HK-2 (cell line): Measurements from ENCODE around the gene VAT1L.
"Not testable (repeated sequence)": the region's sequence is repeated elsewhere in the genome, so short reads cannot be mapped to it uniquely, and the experiment has no call there.

Source experiments
- DNase-seq: peaks from one replicate; pipeline ENCODE4 v3.0.0-alpha.2; 2018; ENCODE audit not compliant: unreplicated experiment

The VAT1L gene

GRCh38 chr16:77912617-77913016 is 124.3 kb downstream of the VAT1L start:
- no peak for DNase-seq

GRCh38 chr16:77913738-77914253 is 125.4 kb downstream of the VAT1L start:
- no peak for DNase-seq

- no peak for DNase-seq
Observed at GRCh38 chr16:77916111-77916510, 127.7 kb downstream of the VAT1L start.

GRCh38 chr16:77917971-77918370 is 129.6 kb downstream of the VAT1L start:
- no peak for DNase-seq

- DNase-seq = no peak
Observed at GRCh38 chr16:77918809-77919707, 130.7 kb downstream of the VAT1L start.

- no peak for DNase-seq
Observed at GRCh38 chr16:77919761-77920415, 131.5 kb downstream of the VAT1L start.

GRCh38 chr16:77920984-77921383 is 132.6 kb downstream of the VAT1L start:
- no peak for DNase-seq

- DNase-seq = no peak
Observed at GRCh38 chr16:77922228-77922754, 133.9 kb downstream of the VAT1L start.

- DNase-seq = no peak
Observed at GRCh38 chr16:77925531-77925930, 137.2 kb downstream of the VAT1L start.

GRCh38 chr16:77928096-77928495 is 139.7 kb downstream of the VAT1L start:
- DNase-seq = no peak

- no peak for DNase-seq
Observed at GRCh38 chr16:77929004-77929403, 140.6 kb downstream of the VAT1L start.

- DNase-seq = no peak
Observed at GRCh38 chr16:77931058-77931457, 142.7 kb downstream of the VAT1L start.

GRCh38 chr16:77937473-77938149 is 149.2 kb downstream of the VAT1L start:
- DNase-seq = no peak

- no peak for DNase-seq
Observed at GRCh38 chr16:77938913-77939312, 150.5 kb downstream of the VAT1L start.

- no peak for DNase-seq
Observed at GRCh38 chr16:77939968-77940367, 151.6 kb downstream of the VAT1L start.

GRCh38 chr16:77943801-77944200 is 155.4 kb downstream of the VAT1L start:
- no peak for DNase-seq

GRCh38 chr16:77944631-77945030 is 156.3 kb downstream of the VAT1L start:
- DNase-seq = no peak

- no peak for DNase-seq
Observed at GRCh38 chr16:77945126-77945525, 156.8 kb downstream of the VAT1L start.

GRCh38 chr16:77946823-77947222 is 158.5 kb downstream of the VAT1L start:
- no peak for DNase-seq

GRCh38 chr16:77947590-77947989 is 159.2 kb downstream of the VAT1L start:
- not testable (repeated sequence) for DNase-seq

- DNase-seq = no peak
Observed at GRCh38 chr16:77948835-77949234, 160.5 kb downstream of the VAT1L start.

GRCh38 chr16:77949445-77949844 is 161.1 kb downstream of the VAT1L start:
- DNase-seq = no peak
